SH-SY5Y (cell line): ENCODE data around the gene MAEL.

Experiments
- GATA2 ChIP-seq: IDR thresholded peaks from 2 replicates; pipeline ENCODE4 v1.6.1; 2011; ENCODE audit warnings: mild to moderate bottlenecking, low read depth, low read length
- GATA3 ChIP-seq: IDR thresholded peaks from 2 replicates; pipeline ENCODE4 v1.6.1; 2011; ENCODE audit warnings: low read depth, mild to moderate bottlenecking, low read length, moderate library complexity

DNA sequence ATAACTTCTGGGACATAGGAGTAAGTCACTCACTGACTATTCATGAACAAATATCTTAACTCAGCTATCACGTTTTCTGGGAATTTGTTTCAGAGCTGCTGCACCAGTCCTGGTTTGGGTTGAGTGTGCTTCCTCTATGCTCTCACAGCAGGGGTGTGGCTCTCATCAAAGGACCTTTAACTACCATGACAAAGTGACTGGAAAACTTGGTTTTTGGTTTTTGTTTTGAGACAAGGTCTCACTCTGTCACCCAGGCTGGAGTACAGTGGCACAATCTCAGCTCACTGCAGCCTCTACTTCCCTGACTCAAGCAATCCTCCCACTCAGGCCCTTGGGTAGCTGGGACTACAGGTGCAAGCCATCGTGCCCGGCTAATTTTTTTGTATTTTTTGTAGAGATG is 17.8 kb upstream of the MAEL start:
- TF ChIP-seq GATA3 (no peak), GATA2 (no peak)
